M059J (cell line): ENCODE measurements around the gene RARG. TPM values are rescaled to one million over a fixed set of nuclear protein-coding genes. Genes with fewer than 3 reads are reported as not detected.

Experiments
- DNase-seq: peaks from one replicate; pipeline ENCODE4 v3.0.0-alpha.2; 2012; ENCODE audit warnings: low read depth
- total RNA-seq: library from RNA; depleted of rRNA; stranded (reverse); fragments of >200 nt; shearing (Covaris generic); gene quantifications from 2 replicates; pipeline ENCODE4 v1.2.3, GENCODE V29; 2014

The RARG gene
- total RNA-seq, 1 experiment from 2014 or later = 22.1 TPM

- no peak for DNase-seq
Measured at GRCh38 chr12:53224061-53224896, 7.7 kb downstream of the RARG start.

DNA sequence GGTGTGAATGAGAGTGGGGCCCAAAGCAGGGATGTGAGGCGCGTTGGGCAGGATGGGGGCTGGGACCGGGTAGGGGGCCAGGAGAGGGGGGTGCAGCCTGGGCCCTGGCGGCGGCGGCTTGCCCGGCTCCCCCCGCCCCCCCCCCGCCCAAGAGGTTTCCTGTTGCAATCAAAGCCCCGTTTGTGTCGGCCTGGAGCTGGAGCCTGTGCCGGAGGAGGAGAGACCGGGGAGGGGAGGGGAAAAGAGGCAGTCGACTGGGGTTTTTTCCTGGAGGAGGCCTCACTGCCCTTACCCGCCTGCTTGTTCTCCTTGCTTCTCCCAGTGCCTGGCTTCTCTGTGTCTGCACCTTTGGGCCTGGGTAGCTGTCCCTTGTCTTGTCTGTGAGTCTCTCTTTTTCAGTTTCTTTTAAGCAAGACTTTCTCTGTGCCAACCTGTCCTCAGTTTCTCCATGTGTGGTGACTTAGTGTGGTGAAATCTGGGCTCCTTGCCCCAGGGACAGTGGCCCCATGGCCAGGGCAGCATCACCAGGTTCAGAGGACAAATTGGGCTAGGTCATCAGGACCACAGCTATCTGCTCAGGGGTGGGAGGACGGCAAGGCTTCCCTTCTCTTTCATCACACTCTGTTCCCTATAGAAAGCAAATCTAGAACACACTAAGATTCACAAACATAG, 8.5 kb downstream of the RARG start:
- DNase-seq = no peak

DNA sequence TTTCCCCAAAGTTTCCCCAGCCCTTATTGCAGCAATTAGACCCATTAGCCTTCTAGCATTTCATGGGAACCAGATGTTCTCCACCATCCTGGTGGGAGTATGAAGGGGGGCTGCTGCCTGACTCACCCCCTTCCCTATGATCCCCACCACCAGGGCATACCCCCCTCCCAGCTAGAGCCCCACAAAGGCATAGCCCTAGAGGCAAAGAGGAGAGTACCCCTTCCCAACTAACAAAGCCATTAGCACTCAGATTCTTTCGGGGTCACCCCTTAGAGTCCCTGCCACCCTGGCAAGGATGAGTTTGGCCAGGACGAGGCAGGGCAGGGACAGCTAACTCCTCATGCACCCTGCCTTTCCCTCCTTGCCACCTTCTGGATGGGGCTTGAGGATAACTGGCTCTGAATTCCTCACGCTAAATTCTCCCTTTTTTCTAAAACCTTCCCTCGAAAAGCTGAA, 9.2 kb downstream of the RARG start:
- no peak for DNase-seq

DNA sequence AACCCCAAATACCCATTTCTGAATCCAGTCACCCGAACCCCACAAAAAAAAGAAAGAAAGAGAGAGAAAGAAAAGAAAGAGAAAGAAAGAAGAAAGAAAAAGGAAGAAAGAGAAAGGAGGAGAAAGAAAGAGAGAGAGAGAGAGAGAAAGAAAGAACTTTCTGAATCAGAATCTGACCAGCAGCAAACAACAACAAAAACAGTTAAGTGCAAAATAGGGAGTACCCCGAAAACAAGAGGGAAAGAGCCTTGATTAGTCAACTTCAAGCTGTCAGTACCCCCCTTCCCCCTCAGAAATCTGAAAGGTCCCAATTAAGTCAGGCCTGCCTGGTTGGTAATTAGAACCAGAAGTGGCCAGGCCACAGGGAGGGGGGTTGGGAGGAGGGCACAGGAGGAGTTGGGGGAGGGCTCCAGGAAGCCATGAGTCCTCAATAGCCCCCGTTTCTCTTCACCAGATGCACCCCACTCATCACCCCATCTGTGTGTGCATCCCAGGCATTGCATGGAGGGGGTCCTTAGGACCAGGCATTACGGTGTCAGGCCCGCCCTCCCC, 9.8 kb downstream of the RARG start:
- DNase-seq = no peak

- DNase-seq = peak; percentile 79
Measured at GRCh38 chr12:53221203-53222080, 10.6 kb downstream of the RARG start.

- peak; percentile 93 for DNase-seq
Measured at GRCh38 chr12:53220694-53221202, 11.3 kb downstream of the RARG start.

DNA sequence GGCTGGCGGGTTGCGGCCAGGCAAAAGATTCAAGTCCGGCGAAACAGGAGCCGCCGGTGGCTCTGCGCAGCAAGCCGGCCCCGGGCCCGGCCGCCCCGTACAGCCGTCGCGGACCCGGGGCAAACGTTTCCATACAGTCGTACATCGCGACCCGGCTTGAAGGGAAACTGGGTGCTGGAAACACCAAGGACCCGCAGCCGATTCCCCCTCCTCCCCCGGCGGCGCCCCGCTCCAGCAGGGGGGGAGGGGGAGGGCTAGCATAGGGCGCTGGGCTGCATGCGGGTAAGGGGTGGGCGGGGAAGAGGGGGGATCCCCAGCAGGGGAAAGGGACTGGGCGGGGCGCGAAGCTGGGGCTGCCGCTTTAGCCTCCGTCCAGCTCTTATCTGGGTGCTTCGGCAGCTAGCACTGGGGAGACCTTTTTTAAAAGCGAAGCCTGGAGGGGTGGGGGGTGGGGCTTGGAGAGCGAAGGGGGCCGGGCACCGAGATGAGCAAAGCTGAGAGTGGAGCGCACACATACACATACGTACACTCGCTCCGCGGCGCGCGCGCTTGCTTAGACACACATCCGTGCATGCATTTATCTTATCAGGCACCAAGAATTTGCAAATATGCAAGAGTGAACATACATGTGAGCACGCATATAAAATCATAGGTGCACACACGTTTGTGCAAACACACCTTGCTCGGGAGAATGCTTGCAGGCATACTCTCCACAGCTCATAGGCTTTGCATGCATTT, 11.9 kb downstream of the RARG start:
- DNase-seq = peak; percentile 27

- DNase-seq = no peak
Measured at GRCh38 chr12:53219292-53219955, 12.6 kb downstream of the RARG start.

DNA sequence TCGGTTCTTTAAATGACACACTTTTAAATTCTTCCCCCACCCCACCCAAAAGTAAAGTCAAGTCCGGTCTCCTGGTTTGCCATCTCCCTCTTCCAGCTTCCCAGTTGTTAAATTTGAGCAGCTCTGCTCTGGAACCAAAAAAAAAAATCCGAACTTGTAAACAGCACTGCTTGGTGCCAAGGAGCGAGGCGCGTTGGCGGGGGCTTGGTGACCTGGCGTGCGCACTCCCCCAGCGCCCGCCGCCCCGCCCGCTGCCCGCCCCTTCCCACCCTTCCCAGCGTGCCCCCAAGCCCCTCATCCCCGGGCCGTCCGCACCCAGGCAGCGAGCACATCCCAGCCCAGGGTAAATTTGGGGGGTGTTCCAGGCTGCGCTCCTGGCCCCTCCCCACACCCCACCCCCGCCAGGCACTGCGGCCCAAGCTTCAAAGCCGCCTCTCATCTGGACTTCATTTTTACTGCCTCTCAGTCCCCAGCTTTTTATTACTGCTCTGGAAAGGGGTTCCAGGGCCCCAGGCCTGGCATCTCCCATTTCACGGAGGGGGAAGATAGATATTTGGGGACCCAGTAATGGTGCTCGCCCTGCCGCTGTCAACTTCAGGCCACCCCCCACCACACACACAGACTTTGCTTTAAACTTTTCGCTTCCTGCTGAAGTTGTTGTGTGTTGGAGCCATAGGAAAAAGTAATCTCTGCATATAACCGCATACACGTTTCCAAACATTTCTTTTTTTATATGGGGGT, 13.3 kb downstream of the RARG start:
- no peak for DNase-seq

- no peak for DNase-seq
Measured at GRCh38 chr12:53217931-53218307, 14.1 kb downstream of the RARG start.

GRCh38 chr12:53217051-53217930, 14.7 kb downstream of the RARG start:
- peak; percentile 56 for DNase-seq

GRCh38 chr12:53215497-53215896, 16.5 kb downstream of the RARG start:
- DNase-seq = no peak

- DNase-seq = no peak
Measured at GRCh38 chr12:53214687-53215455, 17.1 kb downstream of the RARG start.

- DNase-seq = no peak
Measured at GRCh38 chr12:53214221-53214620, 17.8 kb downstream of the RARG start.

- peak; percentile 58 for DNase-seq
Measured at GRCh38 chr12:53213348-53213747, 18.7 kb downstream of the RARG start.

- no peak for DNase-seq
Measured at GRCh38 chr12:53212931-53213330, 19.1 kb downstream of the RARG start.

DNA sequence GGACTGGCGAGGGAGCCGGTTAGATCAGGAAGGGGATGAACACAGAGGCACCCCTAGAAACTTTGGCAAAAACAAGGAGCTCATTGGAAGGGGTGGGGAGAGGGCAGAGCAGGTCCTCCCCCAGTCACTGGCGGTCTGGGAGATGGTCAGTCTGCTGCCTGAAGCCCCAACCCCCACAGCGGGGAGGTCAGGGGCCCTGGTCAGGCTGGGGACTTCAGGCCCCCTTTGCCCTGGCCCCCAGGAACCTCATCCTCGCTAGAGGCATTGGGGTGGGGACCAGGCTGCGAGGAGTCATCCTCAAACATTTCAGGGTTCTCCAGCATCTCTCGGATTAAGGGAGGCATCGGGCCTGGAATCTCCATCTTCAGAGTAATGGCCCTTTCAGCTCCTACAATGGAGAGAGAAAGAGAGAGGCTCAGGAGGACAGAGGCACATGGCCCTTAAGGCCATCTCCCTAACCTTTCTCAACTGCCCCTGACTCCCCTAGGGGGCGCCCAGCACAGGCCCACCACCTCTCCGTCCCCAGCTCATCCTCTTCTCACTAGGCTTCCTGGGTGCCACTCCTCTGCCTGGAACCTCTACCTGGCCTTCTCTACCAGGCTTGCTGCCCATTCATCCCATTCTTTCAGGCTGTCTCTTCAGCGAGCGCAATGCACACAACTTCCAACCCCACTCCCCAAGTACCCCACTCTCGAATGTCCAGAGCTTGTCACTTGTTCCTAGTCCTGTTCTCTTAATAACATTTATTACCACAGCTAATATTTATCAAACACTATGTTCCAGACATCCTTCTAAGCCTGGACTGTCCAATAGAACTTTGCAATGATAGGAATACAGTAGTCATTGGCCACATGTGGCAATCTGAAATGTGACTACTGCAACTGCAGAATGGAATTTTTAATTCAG, 20.3 kb downstream of the RARG start:
- no peak for DNase-seq
